Body of pancreas (tissue), 4 donors: ENCODE results near the gene ATAD3C.
"Not testable (repeated sequence)": the region's sequence is repeated elsewhere in the genome, so short reads cannot be mapped to it uniquely, and the experiment has no call there.

Experiments used
- CTCF ChIP-seq, 7 experiments: fragments of 450-650 bp in 4 of 7; fragments of 200-600 bp in 3 of 7; sonication (generic) in 3 of 7; IDR thresholded peaks; one replicate each; pipeline ENCODE4 v1.5.1; 2016 to 2019; ENCODE audit warnings: antibody characterized with exemption in 7 of 7
- POLR2A ChIP-seq, 3 donors: fragments of 450-650 bp; IDR thresholded peaks; one replicate each; pipeline ENCODE4 v1.6.1; 2016; ENCODE audit warnings: antibody characterized with exemption in 3 of 3, mild to moderate bottlenecking in 2 of 3

DNA sequence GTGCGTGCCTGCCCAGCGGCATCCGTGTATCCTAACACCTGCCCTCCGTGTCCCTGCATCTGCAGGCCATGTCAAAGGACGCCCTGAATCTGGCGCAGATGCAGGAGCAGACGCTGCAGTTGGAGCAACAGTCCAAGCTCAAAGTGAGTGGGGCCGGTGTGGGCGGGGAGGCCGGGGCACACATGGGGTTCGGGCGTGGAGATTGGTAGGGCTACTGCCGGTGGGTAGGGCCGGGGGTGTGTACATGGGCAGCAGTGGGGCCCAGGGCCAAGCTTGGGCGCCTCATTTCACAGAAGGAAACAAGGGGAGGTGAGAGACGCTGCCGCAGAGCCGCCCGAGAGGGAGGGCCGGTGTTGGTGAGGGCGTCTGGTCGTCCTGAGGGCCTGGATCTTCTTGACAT, 1.1 kb downstream of the ATAD3C start:
- not testable (repeated sequence) for TF ChIP-seq POLR2A, CTCF (IDR thresholded peaks at IDR 0.05)
